ENCODE measurements around the gene RCBTB2.

The RCBTB2 gene

GRCh38 chr13:48448285-48448958 is 84.5 kb downstream of the RCBTB2 start:
- ChIA-PET POLR2A (no interaction called here), CTCF (no interaction called here)
- DNase-seq (ENCODE audit: extremely low spot score) = no peak
- TF ChIP-seq FOXM1 (IDR thresholded peaks at IDR 0.05; ENCODE audit: borderline replicate concordance) (no peak), ARNT (IDR thresholded peaks at IDR 0.05) (no peak), LEF1 (IDR thresholded peaks at IDR 0.05; ENCODE audit: borderline replicate concordance) (no peak), HDGF (IDR thresholded peaks at IDR 0.05; ENCODE audit: borderline replicate concordance) (no peak), TARDBP (IDR thresholded peaks at IDR 0.05) (no peak), ZNF384 (IDR thresholded peaks at IDR 0.05) (no peak), SUZ12 (IDR thresholded peaks at IDR 0.05) (no peak), BHLHE40 (IDR thresholded peaks at IDR 0.05; ENCODE audit: borderline replicate concordance) (no peak), SP1 (IDR thresholded peaks at IDR 0.05) (no peak), CTBP1 (IDR thresholded peaks at IDR 0.05; ENCODE audit: borderline replicate concordance) (no peak), FOXK2 (IDR thresholded peaks at IDR 0.05) (no peak), NFRKB (IDR thresholded peaks at IDR 0.05) (no peak), ELF4 (IDR thresholded peaks at IDR 0.05) (no peak), PKNOX1 (IDR thresholded peaks at IDR 0.05) (no peak), L3MBTL2 (conservative IDR thresholded peaks at IDR 0.05) (no peak), FOXA1 (IDR thresholded peaks at IDR 0.05) (no peak)

GRCh38 chr13:48446464-48446863 is 86.4 kb downstream of the RCBTB2 start:
- no peak for DNase-seq (ENCODE audit: extremely low spot score)
- CTCF ChIA-PET = no interaction called here
- POLR2A ChIA-PET = no interaction called here
- no peak for TF ChIP-seq BHLHE40 (IDR thresholded peaks at IDR 0.05; ENCODE audit: borderline replicate concordance)
- no peak for TF ChIP-seq SP1 (IDR thresholded peaks at IDR 0.05)
- TF ChIP-seq CTBP1 (IDR thresholded peaks at IDR 0.05; ENCODE audit: borderline replicate concordance) = no peak
- TF ChIP-seq SUZ12 (IDR thresholded peaks at IDR 0.05) = no peak

GRCh38 chr13:48443442-48444208 is 89.3 kb downstream of the RCBTB2 start:
- DNase-seq (ENCODE audit: extremely low spot score) = no peak
- CTCF ChIA-PET = no interaction called here
- POLR2A ChIA-PET = no interaction called here
- no peak for TF ChIP-seq CTBP1 (IDR thresholded peaks at IDR 0.05; ENCODE audit: borderline replicate concordance)
- no peak for TF ChIP-seq ZNF384 (IDR thresholded peaks at IDR 0.05)
- TF ChIP-seq HDGF (IDR thresholded peaks at IDR 0.05; ENCODE audit: borderline replicate concordance) = no peak
- no peak for TF ChIP-seq FOXM1 (IDR thresholded peaks at IDR 0.05; ENCODE audit: borderline replicate concordance)

Data from HEK293T (cell line).